ENCODE measurements around the gene RNF168.

DNA sequence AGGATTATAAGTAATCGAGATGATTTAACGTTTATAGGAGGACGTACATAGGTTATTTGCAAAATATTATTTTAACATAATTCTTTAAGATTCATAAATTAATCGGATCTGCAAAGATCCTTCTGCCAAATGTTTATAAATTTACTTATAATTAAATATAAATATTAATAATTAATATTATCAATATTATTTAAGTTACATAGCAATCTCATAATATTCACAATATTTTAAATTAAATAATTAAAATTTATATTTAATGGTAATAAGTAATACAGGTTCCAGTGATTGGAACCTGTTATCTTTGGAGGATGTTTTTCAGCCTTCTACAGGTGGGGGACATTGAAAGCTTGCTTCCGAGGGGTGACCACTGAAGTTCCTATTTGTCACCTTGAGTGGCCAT lies 48.7 kb upstream of the RNF168 start:
- TF ChIP-seq CEBPB (IDR thresholded peaks at IDR 0.05), result no peak
- TF ChIP-seq, protein P1, sequence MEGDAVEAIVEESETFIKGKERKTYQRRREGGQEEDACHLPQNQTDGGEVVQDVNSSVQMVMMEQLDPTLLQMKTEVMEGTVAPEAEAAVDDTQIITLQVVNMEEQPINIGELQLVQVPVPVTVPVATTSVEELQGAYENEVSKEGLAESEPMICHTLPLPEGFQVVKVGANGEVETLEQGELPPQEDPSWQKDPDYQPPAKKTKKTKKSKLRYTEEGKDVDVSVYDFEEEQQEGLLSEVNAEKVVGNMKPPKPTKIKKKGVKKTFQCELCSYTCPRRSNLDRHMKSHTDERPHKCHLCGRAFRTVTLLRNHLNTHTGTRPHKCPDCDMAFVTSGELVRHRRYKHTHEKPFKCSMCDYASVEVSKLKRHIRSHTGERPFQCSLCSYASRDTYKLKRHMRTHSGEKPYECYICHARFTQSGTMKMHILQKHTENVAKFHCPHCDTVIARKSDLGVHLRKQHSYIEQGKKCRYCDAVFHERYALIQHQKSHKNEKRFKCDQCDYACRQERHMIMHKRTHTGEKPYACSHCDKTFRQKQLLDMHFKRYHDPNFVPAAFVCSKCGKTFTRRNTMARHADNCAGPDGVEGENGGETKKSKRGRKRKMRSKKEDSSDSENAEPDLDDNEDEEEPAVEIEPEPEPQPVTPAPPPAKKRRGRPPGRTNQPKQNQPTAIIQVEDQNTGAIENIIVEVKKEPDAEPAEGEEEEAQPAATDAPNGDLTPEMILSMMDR (IDR thresholded peaks at IDR 0.05), result no peak
- no peak for TF ChIP-seq POLR2A (IDR thresholded peaks at IDR 0.05; ENCODE audit: low read length)
- no peak for TF ChIP-seq SMC3 (IDR thresholded peaks at IDR 0.05)
